Osteoblast (primary cell): ENCODE data around the gene CYP11A1. TPM values are rescaled to one million over a fixed set of nuclear protein-coding genes. Genes with fewer than 3 reads are reported as not detected.

Experiments used
- DNase-seq: peaks from one replicate; pipeline ENCODE4 v3.0.0; 2011; ENCODE audit warnings: low spot score, mixed read lengths; ENCODE audit not compliant: insufficient read length; ENCODE audit errors: missing footprints
- H2AFZ ChIP-seq: 2 replicates; pipeline ENCODE4 v1.6.0; 2011; ENCODE audit warnings: mild to moderate bottlenecking, low read length
- H3K27ac ChIP-seq: 2 replicates; pipeline ENCODE4 v1.5.1; 2011; ENCODE audit warnings: mild to moderate bottlenecking, low read depth, low read length, moderate library complexity
- H3K27me3 ChIP-seq: 2 replicates; pipeline ENCODE4 v1.6.0; 2012; ENCODE audit warnings: mild to moderate bottlenecking, control low read depth, inconsistent platforms, low read length, moderate library complexity; ENCODE audit not compliant: insufficient read depth
- H3K36me3 ChIP-seq: 2 replicates; pipeline ENCODE4 v1.5.1; 2011; ENCODE audit warnings: mild to moderate bottlenecking, low read length, control low read depth, moderate library complexity; ENCODE audit not compliant: insufficient read depth
- H3K4me1 ChIP-seq: 2 replicates; pipeline ENCODE4 v1.5.1; 2011; ENCODE audit warnings: mild to moderate bottlenecking, low read length, control low read depth, moderate library complexity; ENCODE audit not compliant: insufficient read depth
- H3K4me2 ChIP-seq: 2 replicates; pipeline ENCODE4 v1.6.0; 2011; ENCODE audit warnings: mild to moderate bottlenecking, low read length; ENCODE audit not compliant: insufficient read depth
- H3K4me3 ChIP-seq: fragments of 200-600 bp; sonication (generic); 3 replicates; pipeline ENCODE4 v1.5.1; 2012; ENCODE audit warnings: mild to moderate bottlenecking, low read length, inconsistent platforms; ENCODE audit not compliant: insufficient read depth
- H3K79me2 ChIP-seq: 2 replicates; pipeline ENCODE4 v1.6.0; 2012; ENCODE audit warnings: mild to moderate bottlenecking, low read length, control low read depth, inconsistent platforms; ENCODE audit not compliant: insufficient read depth
- H3K9me3 ChIP-seq: 2 replicates; pipeline ENCODE4 v1.5.1; 2011; ENCODE audit warnings: low read depth, low read length, control low read depth
- H4K20me1 ChIP-seq: 2 replicates; pipeline ENCODE4 v1.6.0; 2012; ENCODE audit warnings: mild to moderate bottlenecking, low read length, control low read depth; ENCODE audit not compliant: insufficient read depth
- total RNA-seq: library from RNA; depleted of rRNA; stranded (reverse); fragments of >200 nt; gene quantifications from 2 replicates; pipeline ENCODE4 v1.2.3, GENCODE V29; 2012
- TF ChIP-seq, protein P1 (sequence below): IDR thresholded peaks from 2 replicates; pipeline ENCODE4 v1.5.1; 2011; ENCODE audit warnings: mild to moderate bottlenecking, low read depth, low read length, moderate library complexity; ENCODE audit errors: extremely low read depth

Gene CYP11A1
- total RNA-seq, 1 donor = 1.4 TPM

- Histone ChIP-seq H3K4me1 (peaks cover 78% of the 10 kb centered on the region), H3K79me2 (no peaks in the 10 kb centered on the region), H3K27ac (no peak overlapping the region), H3K27me3 (no peaks in the 10 kb centered on the region), H3K9me3 (no peaks in the 10 kb centered on the region), H3K36me3 (peaks cover under 1% of the 10 kb centered on the region), H2AFZ (no peak overlapping the region), H4K20me1 (no peaks in the 10 kb centered on the region), H3K4me2 (no peak overlapping the region), H3K4me3 (no peak overlapping the region)
- no peak for DNase-seq
- TF ChIP-seq, protein P1, sequence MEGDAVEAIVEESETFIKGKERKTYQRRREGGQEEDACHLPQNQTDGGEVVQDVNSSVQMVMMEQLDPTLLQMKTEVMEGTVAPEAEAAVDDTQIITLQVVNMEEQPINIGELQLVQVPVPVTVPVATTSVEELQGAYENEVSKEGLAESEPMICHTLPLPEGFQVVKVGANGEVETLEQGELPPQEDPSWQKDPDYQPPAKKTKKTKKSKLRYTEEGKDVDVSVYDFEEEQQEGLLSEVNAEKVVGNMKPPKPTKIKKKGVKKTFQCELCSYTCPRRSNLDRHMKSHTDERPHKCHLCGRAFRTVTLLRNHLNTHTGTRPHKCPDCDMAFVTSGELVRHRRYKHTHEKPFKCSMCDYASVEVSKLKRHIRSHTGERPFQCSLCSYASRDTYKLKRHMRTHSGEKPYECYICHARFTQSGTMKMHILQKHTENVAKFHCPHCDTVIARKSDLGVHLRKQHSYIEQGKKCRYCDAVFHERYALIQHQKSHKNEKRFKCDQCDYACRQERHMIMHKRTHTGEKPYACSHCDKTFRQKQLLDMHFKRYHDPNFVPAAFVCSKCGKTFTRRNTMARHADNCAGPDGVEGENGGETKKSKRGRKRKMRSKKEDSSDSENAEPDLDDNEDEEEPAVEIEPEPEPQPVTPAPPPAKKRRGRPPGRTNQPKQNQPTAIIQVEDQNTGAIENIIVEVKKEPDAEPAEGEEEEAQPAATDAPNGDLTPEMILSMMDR = no peak
These were observed 31.7 kb upstream of the CYP11A1 start for GRCh38 chr15:74399100-74399499.

DNA sequence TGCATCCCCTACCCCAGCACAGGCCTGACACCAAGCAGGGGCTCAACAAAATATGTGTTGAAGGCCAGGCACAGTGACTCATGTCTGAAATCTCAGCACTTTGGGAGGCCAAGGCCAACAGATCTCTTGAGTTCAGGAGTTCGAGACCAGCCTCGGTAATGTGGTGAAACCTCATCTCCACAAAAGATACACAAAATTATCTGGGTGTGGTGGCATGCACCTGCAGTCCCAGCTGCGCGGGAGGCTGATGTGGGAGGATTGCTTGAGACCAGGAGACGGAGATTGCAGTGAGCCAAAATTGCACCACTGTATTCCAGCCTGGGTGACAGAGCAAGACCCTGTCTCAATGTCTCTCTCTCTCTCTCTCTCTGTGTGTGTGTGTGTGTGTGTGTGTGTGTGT lies 30.7 kb upstream of the CYP11A1 start:
- no peak for DNase-seq
- no peaks in the 10 kb centered on the region for H3K79me2 ChIP-seq
- no peak overlapping the region for H2AFZ ChIP-seq
- H3K9me3 ChIP-seq = no peaks in the 10 kb centered on the region
- no peak overlapping the region for H3K4me2 ChIP-seq
- TF ChIP-seq, protein P1 = no peak
- H3K27me3 ChIP-seq = no peaks in the 10 kb centered on the region
- H3K4me1 ChIP-seq = peaks cover 72% of the 10 kb centered on the region
- no peaks in the 10 kb centered on the region for H4K20me1 ChIP-seq
- H3K4me3 ChIP-seq = no peak overlapping the region
- H3K27ac ChIP-seq = peak overlapping the region; percentile 76
- no peaks in the 10 kb centered on the region for H3K36me3 ChIP-seq

- H3K27ac ChIP-seq = peak overlapping the region; percentile 76
- H3K4me1 ChIP-seq = peaks cover 77% of the 10 kb centered on the region
- DNase-seq = no peak
- TF ChIP-seq, protein P1 = no peak
- no peaks in the 10 kb centered on the region for H3K9me3 ChIP-seq
- no peak overlapping the region for H3K4me2 ChIP-seq
- no peaks in the 10 kb centered on the region for H3K79me2 ChIP-seq
- H2AFZ ChIP-seq = no peak overlapping the region
- H4K20me1 ChIP-seq = no peaks in the 10 kb centered on the region
- no peaks in the 10 kb centered on the region for H3K36me3 ChIP-seq
- no peak overlapping the region for H3K4me3 ChIP-seq
- H3K27me3 ChIP-seq = no peaks in the 10 kb centered on the region
These were observed 30.0 kb upstream of the CYP11A1 start for GRCh38 chr15:74397239-74398068.

- H3K36me3 ChIP-seq = no peaks in the 10 kb centered on the region
- H3K27ac ChIP-seq = peak overlapping the region; percentile 76
- H3K4me1 ChIP-seq = peaks cover 82% of the 10 kb centered on the region
- no peak overlapping the region for H3K4me3 ChIP-seq
- no peaks in the 10 kb centered on the region for H3K9me3 ChIP-seq
- H4K20me1 ChIP-seq = no peaks in the 10 kb centered on the region
- no peaks in the 10 kb centered on the region for H3K27me3 ChIP-seq
- no peaks in the 10 kb centered on the region for H3K79me2 ChIP-seq
- no peak overlapping the region for H3K4me2 ChIP-seq
- peak overlapping the region; percentile 2 for H2AFZ ChIP-seq
- TF ChIP-seq, protein P1 = no peak
- peak; percentile 93 for DNase-seq
These were observed 29.2 kb upstream of the CYP11A1 start for GRCh38 chr15:74396445-74397238.
